Measurements from ENCODE around the gene HHATL.

The HHATL gene

GRCh38 chr3:42711491-42712343 lies 9.1 kb upstream of the HHATL start:
- no peak for DNase-seq

DNA sequence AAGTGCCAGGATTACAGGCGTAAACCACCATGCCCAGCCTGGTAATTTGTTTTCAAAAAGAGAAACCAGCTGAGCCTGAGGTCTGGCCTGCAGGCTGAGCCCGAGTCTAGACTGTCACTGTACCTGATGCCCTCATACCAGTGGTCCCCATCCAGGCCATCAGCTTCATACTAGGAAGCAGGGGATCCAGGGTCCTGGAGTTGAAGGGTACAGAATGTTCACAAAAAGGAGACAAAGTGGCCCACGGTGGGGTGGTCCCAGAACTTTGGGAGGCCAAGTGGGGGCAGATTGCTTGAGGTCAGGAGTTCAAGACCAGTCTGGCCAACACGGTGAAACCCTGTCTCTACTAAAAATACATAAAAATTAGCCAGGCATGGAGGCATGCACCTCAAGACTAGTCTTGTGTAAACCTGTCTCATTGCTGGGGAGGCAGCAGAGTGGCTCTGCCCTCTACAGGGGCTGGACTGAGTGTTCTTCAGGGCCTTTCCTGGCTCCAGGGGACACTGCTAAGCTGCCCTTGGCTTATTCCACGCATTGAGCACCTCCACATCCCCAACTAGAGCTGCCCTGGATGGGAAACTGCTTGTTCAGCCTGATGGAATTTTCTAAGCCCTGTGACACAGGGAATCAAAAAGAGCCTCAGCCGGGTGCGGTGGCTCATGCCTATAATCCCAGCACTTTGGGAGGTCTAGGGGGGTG lies 7.9 kb upstream of the HHATL start:
- no peak for DNase-seq

DNA sequence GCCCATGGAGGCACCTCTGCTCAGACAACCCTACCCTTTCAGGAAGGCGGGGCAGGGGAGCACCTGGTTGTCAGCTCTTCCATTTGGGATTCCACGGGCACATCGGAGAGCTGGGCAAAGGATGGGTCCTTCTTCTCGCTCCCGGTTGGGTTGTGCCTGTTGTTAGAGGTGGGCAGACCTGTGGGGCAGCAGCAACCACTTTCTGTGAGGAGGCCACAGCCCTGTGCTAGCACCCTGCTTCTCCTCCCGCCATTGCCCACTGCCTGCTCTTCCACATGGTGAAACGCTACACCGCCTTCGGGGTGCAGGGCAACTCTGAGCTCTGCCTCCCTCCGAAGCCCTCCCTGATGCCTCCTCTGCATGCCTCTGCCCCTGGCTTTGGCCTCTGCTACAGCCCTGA lies 7.0 kb upstream of the HHATL start:
- no peak for DNase-seq

GRCh38 chr3:42708611-42709151 lies 6.1 kb upstream of the HHATL start:
- no peak for DNase-seq

DNA sequence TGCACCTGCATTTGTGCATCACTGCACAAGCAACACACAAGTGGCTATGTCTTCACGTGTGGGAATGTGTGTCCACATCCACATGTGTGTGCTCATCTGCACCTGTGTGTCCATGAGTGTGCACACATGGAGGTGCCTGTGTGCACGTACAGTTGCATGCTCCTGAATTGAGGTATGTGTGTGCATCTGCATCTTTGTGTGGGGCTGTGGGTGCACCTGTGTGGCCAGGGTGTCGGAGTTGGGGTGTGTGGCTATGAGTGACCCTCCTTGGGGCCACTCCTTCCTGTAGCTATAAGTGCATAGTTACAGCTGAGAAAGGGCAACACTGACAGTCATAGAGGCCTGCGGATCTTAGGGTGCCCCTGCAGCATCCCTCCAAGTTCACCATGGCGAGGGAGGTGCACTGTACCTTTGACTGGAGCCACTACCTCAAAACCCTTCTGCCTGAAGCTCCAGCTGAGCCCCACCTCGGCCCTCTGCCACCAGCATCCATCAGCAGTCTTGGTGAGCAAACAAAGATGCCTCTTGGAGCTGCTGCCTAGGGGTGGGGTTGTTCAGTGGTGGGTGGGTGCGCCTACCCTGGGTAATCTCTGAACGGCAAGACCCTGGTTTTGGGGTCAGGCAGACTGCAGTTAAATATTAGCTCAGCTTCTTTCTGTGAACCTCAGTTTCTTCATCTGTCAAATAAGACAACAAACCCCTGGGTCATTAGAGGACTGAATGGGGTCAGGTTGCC lies 5.2 kb upstream of the HHATL start:
- no peak for DNase-seq

DNA sequence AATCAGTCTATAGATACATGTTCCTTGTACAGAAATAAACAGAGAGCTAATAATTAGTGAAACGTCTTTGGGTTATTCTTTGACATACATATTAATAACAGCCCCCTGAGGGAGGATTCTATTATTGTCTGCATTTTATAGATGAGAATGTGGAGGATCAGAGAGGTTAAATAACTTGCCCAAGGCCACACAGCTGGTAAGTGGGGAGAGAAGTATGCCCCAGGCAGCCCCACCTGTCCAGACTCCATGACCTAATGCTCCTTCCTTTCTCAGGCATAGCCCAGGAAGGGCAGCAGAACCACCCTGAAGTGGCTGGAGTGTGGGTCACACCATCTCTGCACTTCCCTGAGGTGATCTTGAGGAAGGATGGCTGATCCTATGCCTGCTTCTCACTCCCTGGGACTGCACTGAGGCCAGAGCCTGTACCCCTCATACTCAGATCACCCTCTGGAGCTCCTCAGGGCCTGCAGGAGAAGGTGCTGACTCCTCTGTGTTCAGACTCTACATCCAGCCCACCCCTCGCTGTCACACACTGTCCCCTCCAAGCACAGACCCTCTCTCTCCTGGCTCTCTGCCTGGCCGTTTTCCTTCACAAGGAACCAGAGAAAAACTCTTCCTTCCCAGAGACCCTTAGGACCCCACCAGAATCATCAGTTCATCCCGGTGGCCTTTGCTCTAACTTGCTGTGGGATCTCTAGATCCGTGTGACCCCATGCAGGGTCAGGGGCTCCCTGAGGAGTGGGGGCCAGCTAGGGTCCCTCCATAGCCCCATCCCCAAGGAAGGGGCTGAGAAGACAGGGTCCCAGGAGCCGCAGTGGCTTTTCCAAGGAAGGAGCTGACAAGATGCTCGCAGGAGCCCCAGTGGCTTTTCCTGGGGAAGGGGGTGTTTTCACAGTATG lies 4.4 kb upstream of the HHATL start:
- DNase-seq, result no peak

- DNase-seq, result no peak
Observed at GRCh38 chr3:42705962-42706585, 3.5 kb upstream of the HHATL start.

DNA sequence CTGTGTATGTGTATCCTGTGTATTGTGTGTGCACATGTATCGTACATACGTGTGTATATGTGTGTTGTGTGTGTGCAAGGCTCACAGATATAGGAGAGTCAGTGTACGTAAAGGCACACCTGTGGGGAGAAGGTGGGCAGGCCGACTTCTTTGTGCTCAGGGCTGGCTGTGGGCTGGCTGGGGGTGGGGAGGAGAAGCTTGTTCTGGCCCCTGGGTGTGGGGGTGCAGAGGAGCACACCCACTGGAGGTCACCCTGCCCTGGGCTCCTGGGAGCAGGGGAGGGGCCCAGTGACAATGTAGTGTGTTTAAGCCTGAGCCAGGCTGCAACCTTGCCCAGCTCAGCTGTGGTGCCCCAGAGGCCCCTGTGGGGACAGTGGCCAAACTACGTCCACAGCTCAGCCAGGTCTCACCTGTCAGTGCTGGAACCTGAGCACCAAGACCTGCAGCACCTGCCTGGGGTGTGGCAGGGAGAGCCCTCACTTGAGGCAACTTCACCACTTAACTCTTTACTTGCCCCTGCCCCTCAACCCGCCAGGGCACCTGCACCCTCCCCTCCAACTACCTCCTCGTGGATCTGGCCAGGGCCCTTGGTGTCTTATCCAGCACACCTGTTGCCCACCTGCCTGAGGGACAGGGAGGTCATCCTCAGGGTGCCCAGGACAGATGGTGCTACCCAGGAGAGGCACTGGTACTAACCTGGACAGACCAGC lies 2.6 kb upstream of the HHATL start:
- DNase-seq, result no peak

- DNase-seq, result no peak
Observed at GRCh38 chr3:42704136-42704841, 1.7 kb upstream of the HHATL start.

- DNase-seq, result no peak
Observed at GRCh38 chr3:42703695-42704025, 1.1 kb upstream of the HHATL start.

GRCh38 chr3:42702982-42703694 lies 540 bp upstream of the HHATL start:
- no peak for DNase-seq

DNA sequence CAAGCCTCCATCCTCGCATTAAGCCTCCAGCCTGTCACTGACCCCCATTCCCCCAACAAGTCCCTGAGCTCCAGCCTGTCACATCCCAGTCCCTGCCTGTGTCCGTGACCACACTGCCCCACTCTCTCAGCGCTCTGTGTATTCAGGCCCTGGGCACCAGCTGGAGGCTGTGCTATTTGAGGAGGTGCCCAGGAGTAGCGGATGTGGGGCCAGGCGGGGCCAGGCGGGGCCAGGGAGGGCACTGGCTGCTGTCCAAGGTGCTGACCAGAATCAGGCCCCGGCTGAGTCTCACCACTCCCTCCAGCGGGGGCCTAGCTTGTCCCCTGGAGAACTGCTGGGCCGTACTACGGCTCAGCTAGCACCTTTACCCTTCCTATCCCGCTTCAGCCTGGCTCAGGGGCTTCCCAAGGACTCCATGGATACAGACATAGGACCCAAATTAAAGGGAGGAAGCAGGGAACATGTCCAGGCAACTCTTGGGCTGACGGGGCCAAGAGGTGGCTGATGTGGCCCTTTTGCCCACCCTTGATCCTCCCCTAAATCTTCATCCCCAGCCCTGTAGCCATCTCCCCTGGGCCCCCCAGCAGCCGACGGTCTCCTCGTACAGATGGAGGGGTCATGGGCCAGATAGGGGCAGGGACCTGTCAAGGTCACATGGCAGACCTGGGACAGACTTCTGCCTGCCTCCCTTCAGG lies 1.1 kb downstream of the HHATL start:
- DNase-seq, result peak; percentile 53

DNA sequence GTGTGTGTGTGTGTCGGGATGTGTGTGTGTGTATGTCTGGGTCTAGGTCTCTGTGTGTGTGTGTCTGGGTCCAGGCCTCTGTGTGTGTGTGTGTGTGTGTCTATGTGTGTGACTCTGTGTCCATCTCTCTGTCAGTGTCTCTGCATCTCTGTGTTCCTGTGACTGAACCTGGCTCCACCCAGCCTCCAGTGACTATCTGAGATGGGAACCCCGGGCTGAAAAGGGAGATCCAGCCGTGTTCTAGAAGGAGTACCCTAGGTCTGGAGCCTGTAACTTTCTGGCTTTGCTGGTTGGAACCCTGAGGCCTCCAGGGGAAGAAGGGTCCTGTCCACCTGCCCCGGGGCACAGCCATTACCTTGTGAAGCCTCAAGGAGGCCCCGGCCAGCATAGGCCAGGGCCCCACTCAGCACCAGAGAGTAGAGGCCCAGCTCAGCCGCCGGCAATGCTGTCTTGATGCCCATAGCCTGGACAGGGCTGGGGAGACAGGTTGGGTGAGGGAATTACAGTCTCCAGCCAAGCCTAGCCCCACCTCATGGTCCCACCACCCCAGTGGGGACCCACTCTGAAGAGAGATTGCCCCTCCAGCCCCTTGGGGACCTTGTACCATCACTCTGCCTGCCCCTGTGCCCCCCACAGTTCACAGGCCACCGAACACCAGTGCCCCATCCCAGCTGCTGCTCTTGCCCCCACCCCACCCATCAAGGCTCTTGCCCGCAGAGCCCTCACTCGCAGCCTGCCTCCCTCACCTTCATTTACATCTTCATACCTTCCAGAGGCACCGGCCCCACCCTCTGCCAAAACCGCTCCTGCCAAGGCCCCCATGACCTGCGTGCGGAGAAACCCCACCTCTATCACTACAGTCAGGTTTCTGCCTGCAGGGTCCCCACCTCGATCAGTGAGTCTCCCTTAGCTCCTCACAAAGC lies 2.0 kb downstream of the HHATL start:
- no peak for DNase-seq

DNA sequence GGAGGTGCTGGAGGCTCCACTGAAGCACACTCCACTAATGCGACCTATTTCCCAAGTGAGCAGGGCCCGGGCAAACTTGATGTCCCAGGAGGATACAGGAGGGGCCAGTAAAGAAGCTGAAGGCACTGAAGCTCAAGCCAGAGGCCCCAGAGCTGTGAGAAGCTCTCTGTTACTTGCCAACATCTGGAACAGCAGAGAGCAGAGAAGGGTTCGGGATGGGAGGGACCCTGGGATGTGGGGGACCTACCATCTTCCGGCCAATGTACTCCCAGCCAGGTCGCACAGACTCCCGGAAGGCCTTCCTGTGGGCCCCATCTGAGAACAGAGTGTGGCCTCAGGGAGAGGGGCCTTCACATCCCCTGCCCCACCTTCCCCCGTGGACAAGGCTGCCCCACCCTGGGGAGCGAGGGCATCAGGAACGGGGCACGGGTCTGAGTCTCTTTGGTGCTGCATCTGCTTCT lies 3.1 kb downstream of the HHATL start:
- no peak for DNase-seq

- no peak for DNase-seq
Observed at GRCh38 chr3:42698911-42699230, 3.7 kb downstream of the HHATL start.

- DNase-seq, result no peak
Observed at GRCh38 chr3:42698216-42698910, 4.2 kb downstream of the HHATL start.

DNA sequence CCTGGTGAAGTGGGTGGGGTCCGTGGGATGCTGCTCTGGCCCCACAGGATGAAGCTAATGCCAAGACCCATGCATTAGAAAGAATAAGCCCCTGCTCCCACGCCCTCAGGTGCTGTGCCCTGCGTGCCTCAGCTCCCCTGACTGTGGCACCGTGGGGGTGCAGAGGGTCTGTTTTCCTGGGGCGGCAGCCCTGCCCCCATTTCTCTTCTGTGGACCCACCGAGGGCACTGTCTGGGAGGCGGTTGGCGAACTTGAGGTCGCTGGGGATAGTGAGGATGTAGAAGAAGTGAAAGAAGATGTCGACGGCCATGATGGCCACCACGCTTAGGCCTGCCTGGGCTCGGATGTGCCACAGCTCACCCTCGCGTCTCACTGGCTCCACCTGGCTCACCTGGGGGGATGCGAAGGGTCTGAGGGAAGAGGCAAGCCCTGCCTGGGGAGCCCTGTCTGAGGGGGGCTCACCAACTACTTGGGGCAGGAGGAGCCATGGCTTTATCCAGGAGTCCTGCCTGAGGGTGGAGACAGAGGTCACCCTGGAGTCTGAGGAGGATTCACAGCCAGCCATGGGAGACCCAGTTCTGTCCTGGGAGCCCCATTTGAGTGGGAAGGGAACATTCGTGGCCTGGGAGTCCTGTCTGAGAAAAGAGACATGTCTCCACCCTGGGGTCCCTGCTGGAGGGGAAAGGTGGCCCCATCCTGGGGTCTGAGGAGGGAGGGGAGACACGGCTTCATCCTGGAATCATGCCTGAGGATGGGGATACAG lies 5.1 kb downstream of the HHATL start:
- DNase-seq, result no peak

Data from T-helper 9 cell (primary cell).